Heart left ventricle (tissue), 16 donors: ENCODE measurements around the gene WHAMM. TPM values are rescaled to one million over a fixed set of nuclear protein-coding genes. Genes with fewer than 3 reads are reported as not detected.
A peak's percentile ranks its signal among the peaks of the same experiment; 100 is the strongest.

Experiments
- ATAC-seq, 4 donors: fragments of 200-7000 bp; cut with Tn5 transposase; one replicate each; pipeline ENCODE4 v1.9.1; 2020 to 2022; ENCODE audit warnings: moderate library complexity in 4 of 4, mild to moderate bottlenecking in 3 of 4, moderate number of reproducible peaks in 1 of 4
- DNase-seq, 5 donors: peaks; one replicate each; pipeline ENCODE4 v3.0.0-alpha.2; 2020
- H3K27ac ChIP-seq, 12 donors: fragments of 200-600 bp; sonication (generic) in 4 of 12; one replicate each; pipeline versions ENCODE4 v1.5.0 to v1.8.0; 2016 to 2022; ENCODE audit warnings: mild to moderate bottlenecking in 2 of 12
- H3K27me3 ChIP-seq, 9 donors: fragments of 200-600 bp; sonication (generic) in 2 of 9; one replicate each; pipeline versions ENCODE4 v1.5.1 to v1.8.0; 2016 to 2022; ENCODE audit warnings: mild to moderate bottlenecking in 3 of 9
- H3K36me3 ChIP-seq, 9 donors: fragments of 200-600 bp; sonication (generic) in 2 of 9; one replicate each; pipeline versions ENCODE4 v1.5.0 to v1.8.0; 2018 to 2022; ENCODE audit warnings: mild to moderate bottlenecking in 2 of 9
- H3K4me1 ChIP-seq, 12 donors: fragments of 200-600 bp; sonication (generic) in 4 of 12; one replicate each; pipeline versions ENCODE4 v1.5.0 to v1.8.0; 2016 to 2022; ENCODE audit warnings: mild to moderate bottlenecking in 3 of 12
- H3K4me3 ChIP-seq, 12 donors: fragments of 200-600 bp; sonication (generic) in 4 of 12; one replicate each; pipeline versions ENCODE4 v1.5.0 to v1.8.0; 2017 to 2022; ENCODE audit warnings: mild to moderate bottlenecking in 9 of 12, moderate library complexity in 4 of 12
- H3K9me3 ChIP-seq, 12 donors: fragments of 200-600 bp; sonication (generic) in 4 of 12; one replicate each; pipeline versions ENCODE4 v1.5.0 to v1.8.0; 2016 to 2022; ENCODE audit warnings: mild to moderate bottlenecking in 1 of 12
- POLR2A ChIP-seq, 2 donors: fragments of 450-650 bp; IDR thresholded peaks; one replicate each; pipeline ENCODE4 v1.6.1; 2017; ENCODE audit warnings: antibody characterized with exemption in 2 of 2, mild to moderate bottlenecking in 2 of 2, moderate library complexity in 2 of 2
- WGBS, 4 donors: extraction: QIAGEN DNeasy Blood & Tissue Kit in 2 of 4; methylation state at CpG; one replicate each; pipeline versions ENCODE4 v1.1.5 to v1.1.7; 2013 to 2018; 5-methylcytosine and 5-hydroxymethylcytosine counted together
- intact Hi-C, 10 donors: fragments of 100-400 bp; cut with DNase I; formaldehyde crosslinking; loops; one replicate each; pipeline versions ENCODE4 v1.11.1 to v1.14.2; 2022
- polyA plus RNA-seq, 2 donors: library from polyadenylated mRNA; stranded (reverse); fragments of 200-250 nt; gene quantifications; one replicate each; pipeline ENCODE4 v1.2.3, GENCODE V29; 2013
- total RNA-seq, 9 donors: library from RNA; depleted of rRNA in 2 of 9; stranded (reverse); fragments of >200 nt in 2 of 9; fragmentation: NEBNext Ultra II Directional in 3 of 9; extraction: Animal tissue kit (Norgen Biotek cat#: 25700) in 3 of 9; gene quantifications; one replicate each; pipeline versions ENCODE4 v1.1.0 to v1.2.4, GENCODE V29; 2016 to 2023
- TF ChIP-seq, protein P1 (sequence below), 12 donors: fragments of 200-600 bp; sonication (generic) in 4 of 12; IDR thresholded peaks; one replicate each; pipeline versions ENCODE4 v1.5.0 to v1.8.0; 2018 to 2022; ENCODE audit warnings: antibody characterized with exemption in 12 of 12, mild to moderate bottlenecking in 5 of 12
- donor health status: ischemic (EF 13 %, LVEDD 7.1; RV severe dilation, severe dysfunction).
- donor health status: healthy with polysubstance abuse.
- donor health status: DM: no; HTN: yes; CAD: no.
- donor health status: DM: no; HTN: no; CAD: no.
- donor health status: ischemic (EF 25% LVEDD 6.9; RV normal size, moderate dysfunction).
- donor health status: ischemic (EF 25% LVEDD 5.7; RV mildly dilated, moderate dysfunction).
- donor health status: healthy.
- donor health status: DM: yes; HTN: yes; CAD: no.
- donor health status: ischemic (EF 35%, LVEDD 5.7; RV mildly dilated, moderate dysfunction).
- donor health status: nonischemic (EF 11% LVEDD 7.7; RV severe dilation, severe dysfunction).
- donor health status: DM: yes; HTN: yes; CAD: no.
- donor health status: PGD.
- donor health status: ischemic (EF 29% LVEDD 5.4; RV normal size, mild dysfunction).
- donor health status: nonischemic (EF 23%, LVEDD 6.1; RV moderate dilation, normal function).

The WHAMM gene
- total and polyA plus RNA-seq, 11 donors: 2.8 to 9.1 (median 6.3) TPM

DNA sequence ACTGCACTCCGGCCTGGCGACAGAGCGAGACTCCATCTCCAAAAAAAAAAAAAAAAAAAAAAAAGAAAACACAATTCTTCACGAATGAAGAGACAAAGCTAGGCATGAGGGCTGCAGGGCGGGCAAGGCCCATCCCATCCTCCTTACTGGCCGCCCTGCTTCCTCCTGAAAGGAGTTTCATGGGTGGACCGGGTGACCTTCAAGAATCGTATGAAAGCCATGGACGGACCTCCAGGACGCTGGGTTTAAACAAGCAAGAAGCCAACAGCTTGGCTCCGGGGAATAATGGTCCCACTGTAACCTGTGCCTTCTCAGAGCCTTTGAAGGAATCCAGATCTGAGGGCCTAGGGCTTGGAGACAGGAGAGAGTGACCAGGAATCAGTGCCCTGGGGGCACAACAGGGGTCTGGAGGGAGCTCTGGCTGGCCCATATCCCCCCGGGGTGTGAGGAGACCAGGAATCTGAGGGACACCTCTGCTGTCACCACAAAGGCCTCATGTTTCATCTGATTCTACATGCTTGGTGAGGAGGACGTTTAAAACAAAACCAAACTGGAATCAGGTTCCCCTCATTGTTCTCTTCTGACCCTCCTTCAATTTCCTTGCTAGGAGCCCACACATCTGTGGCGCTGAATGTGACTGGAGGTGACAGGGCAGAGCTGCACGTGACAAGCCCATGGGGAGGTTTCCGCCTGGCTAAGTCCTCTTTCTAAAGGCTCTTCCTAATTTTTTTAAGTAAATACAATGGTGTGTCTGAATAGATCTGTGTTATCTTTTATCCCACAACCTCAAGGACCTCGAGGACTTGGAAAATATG, 46.1 kb downstream of the WHAMM start:
- H3K27me3 ChIP-seq: no peaks in the 10 kb centered on the region
- H3K27ac ChIP-seq: peak overlapping the region in 9 of 12 donors; percentile 13 to 63 (median 44)
- H3K4me3 ChIP-seq: no peak overlapping the region
- peaks cover 0 to 10% (median 0%) of the 10 kb centered on the region in 9 donors for H3K36me3 ChIP-seq
- peaks cover 0 to 10% (median 0%) of the 10 kb centered on the region in 12 donors for H3K4me1 ChIP-seq
- ATAC-seq (peak in 2 of 4 donors; percentile 26 to 71), DNase-seq (no peak)
- intact Hi-C loops: loop anchor here in 2 of 10 donors (5.0 to 10.0 kb wide), 2 partner anchors 129 to 132 kb away; partner anchors contain the start of gene RAMAC (in 2 of the 2)
- TF ChIP-seq, protein P1, sequence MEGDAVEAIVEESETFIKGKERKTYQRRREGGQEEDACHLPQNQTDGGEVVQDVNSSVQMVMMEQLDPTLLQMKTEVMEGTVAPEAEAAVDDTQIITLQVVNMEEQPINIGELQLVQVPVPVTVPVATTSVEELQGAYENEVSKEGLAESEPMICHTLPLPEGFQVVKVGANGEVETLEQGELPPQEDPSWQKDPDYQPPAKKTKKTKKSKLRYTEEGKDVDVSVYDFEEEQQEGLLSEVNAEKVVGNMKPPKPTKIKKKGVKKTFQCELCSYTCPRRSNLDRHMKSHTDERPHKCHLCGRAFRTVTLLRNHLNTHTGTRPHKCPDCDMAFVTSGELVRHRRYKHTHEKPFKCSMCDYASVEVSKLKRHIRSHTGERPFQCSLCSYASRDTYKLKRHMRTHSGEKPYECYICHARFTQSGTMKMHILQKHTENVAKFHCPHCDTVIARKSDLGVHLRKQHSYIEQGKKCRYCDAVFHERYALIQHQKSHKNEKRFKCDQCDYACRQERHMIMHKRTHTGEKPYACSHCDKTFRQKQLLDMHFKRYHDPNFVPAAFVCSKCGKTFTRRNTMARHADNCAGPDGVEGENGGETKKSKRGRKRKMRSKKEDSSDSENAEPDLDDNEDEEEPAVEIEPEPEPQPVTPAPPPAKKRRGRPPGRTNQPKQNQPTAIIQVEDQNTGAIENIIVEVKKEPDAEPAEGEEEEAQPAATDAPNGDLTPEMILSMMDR (IDR thresholded peaks at IDR 0.05): no peak
- no peaks in the 10 kb centered on the region for H3K9me3 ChIP-seq
- WGBS, 4 donors: 76 to 80% (median 78%) methylated on average over 17 of the region's 17 CpGs

DNA sequence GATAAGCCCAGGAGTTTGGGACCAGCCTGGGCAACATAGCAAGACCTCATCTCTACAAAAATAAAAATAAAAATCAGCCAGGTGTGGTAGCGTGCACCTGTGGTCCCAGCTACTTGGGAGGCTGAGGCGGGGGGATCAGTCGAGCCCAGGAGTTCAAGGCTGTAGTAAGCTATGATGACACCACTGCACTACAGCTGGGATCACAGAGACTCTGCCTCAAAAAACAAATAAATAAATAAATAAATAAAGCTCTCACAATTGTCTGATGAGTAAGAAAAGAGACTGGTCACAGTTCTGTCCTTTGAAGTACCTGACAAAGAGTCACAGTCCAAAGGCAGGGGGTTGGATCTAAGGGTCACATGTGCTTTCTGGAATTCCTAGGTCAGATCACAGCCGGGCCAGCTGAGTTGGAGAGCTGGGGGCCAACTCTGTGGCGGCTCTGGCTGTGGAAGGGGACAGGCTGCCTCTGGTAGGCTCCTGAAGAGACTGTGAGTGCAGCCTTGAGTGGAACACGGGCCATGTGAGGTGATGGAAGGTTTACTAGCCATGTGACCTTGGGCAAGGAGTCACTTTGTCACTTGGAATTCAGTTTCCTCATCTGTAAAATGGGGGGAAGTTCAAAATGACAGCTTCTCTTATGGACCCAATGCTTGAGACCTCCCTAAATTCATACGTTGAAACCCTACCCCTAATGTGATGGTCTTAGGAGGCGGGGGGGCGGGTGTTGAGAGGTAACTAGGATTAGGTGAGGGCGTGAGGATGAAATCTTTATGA, 47.2 kb downstream of the WHAMM start:
- Histone ChIP-seq H3K9me3 (no peaks in the 10 kb centered on the region), H3K27ac (peak overlapping the region in 3 of 12 donors; percentile 27 to 46 (median 42)), H3K36me3 (peaks cover 0 to 3% (median 0%) of the 10 kb centered on the region in 9 donors), H3K4me3 (no peak overlapping the region), H3K27me3 (no peaks in the 10 kb centered on the region), H3K4me1 (peaks cover 0 to 10% (median 0%) of the 10 kb centered on the region in 12 donors)
- no peak for DNase-seq
- no peak for TF ChIP-seq POLR2A (IDR thresholded peaks at IDR 0.05)
- TF ChIP-seq, protein P1 (IDR thresholded peaks at IDR 0.05): no peak
- intact Hi-C loops: loop anchor here in 2 of 10 donors (5.0 to 10.0 kb wide), 2 partner anchors 128 to 131 kb away; partner anchors contain the start of gene RAMAC (in 2 of the 2)
- 89 to 97% (median 93%) methylated on average over 10 of the region's 10 CpGs for WGBS, 4 donors
- ATAC-seq: no peak

DNA sequence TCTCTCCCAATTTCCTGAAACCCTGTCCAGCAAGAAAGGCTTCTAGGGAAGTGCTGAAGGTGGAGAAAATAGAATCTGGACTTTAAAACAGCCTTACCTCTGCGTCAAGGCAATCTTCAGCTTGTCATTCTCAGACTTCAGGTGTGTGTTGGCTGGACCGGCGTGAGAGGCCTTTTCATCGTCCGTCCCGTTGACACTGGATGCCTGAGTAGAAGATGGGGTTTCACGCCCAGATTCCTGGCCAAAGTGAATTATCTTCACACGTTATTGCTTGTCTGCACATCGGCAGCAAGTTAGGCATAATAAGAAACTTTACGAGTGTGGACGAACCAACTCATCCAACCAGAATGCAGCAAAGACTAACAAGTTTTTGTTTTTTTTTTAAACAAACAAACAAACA, 49.5 kb downstream of the WHAMM start:
- WGBS, 4 donors: 91 to 96% (median 92%) methylated on average over 11 of the region's 11 CpGs
- Histone ChIP-seq H3K27me3 (no peaks in the 10 kb centered on the region), H3K4me1 (peaks cover 0 to 10% (median 0%) of the 10 kb centered on the region in 12 donors), H3K27ac (no peak overlapping the region), H3K9me3 (no peaks in the 10 kb centered on the region), H3K4me3 (no peak overlapping the region), H3K36me3 (peaks cover 0 to 3% (median 0%) of the 10 kb centered on the region in 9 donors)
- ATAC-seq (no peak), DNase-seq (no peak)
- intact Hi-C loops: loop anchor here in 2 of 10 donors (5.0 to 10.0 kb wide), 2 partner anchors 126 to 128 kb away; partner anchors contain the start of gene RAMAC (in 2 of the 2)
- no peak for TF ChIP-seq POLR2A (IDR thresholded peaks at IDR 0.05)
- TF ChIP-seq, protein P1 (IDR thresholded peaks at IDR 0.05): no peak

DNA sequence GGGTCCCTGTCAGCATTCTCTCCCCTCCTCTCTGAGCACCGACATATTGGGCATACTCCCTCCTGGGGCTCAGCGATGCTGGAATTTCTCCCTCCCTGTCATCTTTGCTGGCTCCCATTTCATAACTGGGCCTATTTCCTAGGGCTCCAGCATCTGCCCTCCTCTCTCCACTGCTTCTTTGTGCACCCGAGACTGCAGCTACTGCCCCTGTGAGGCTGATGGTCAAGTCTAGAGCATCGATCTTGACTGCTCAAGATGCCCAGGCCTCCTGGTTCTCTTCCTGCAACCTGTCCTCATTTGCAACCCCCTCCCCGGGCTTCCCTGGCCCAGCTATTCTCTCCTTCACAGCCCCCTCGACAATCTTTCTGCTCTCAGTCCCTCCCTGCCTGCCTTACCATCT, 53.5 kb downstream of the WHAMM start:
- 77 to 81% (median 81%) methylated on average over 6 of the region's 6 CpGs for WGBS, 4 donors
- intact Hi-C loops: no loop called here
- Histone ChIP-seq H3K27me3 (no peaks in the 10 kb centered on the region), H3K36me3 (peaks cover 0 to 3% (median 0%) of the 10 kb centered on the region in 9 donors), H3K27ac (no peak overlapping the region), H3K9me3 (no peaks in the 10 kb centered on the region), H3K4me1 (no peaks in the 10 kb centered on the region), H3K4me3 (no peak overlapping the region)
- no peak for DNase-seq
- TF ChIP-seq, protein P1 (IDR thresholded peaks at IDR 0.05): no peak
- no peak for TF ChIP-seq POLR2A (IDR thresholded peaks at IDR 0.05)
- ATAC-seq: no peak
